Measurements from ENCODE around the gene AHR.

DNA sequence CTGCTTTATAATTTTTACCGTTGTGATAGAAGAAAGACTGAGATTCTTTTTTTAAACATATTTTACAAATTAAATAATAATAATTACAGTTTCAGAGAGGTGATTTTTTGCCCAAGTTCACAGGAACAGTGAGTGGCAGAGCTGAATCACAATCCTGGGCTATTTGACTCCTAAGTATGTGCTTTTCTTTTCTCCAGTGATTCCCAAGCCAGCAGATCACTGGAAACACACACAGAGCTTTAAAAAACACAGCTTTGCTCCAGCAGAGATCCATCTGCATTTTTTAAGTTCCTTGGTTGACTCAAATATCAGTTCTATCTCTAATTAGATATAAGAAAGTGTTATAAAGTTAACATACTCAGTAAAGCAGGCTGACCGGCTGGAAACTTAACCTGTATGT, 69.0 kb downstream of the AHR start:
- TF ChIP-seq CTCF (IDR thresholded peaks at IDR 0.05; ENCODE audit: low read length) (no peak), EZH2 (IDR thresholded peaks at IDR 0.05; ENCODE audit: borderline replicate concordance, low read length) (no peak)

All from OCI-LY1 (cell line).